AG10803 (cell line): ENCODE results near the gene GIT1.

ENCODE experiments used
- DNase-seq: peaks from one replicate; pipeline ENCODE4 v3.0.0; 2010; ENCODE audit warnings: low read depth
- H3K4me3 ChIP-seq: 2 replicates; pipeline ENCODE4 v1.5.1; 2011; ENCODE audit warnings: mild to moderate bottlenecking, low read length, control low read depth
- CTCF ChIP-seq: conservative IDR thresholded peaks from 2 replicates; pipeline ENCODE4 v1.5.1; 2011; ENCODE audit warnings: mild to moderate bottlenecking, low read length, control low read depth, inconsistent platforms

Gene GIT1

DNA sequence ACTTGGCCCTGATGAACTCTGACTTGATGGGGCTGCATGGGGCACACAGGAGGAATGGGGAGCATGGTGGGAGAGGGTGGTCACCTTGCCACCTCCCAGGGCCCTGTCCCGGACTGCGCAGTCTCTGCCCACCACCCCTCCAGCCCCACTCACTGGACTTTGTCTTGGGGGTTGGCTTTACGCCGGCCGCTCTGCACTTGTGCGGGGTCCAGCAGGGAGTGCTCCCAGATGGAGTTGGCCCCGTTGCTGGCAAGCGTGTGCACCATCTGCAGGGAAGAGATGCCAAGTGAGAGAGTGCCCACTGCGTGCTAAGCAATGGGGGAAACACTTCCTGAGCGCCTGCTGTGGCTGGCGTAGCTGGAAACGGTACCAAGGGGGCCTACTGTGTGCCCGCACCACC is 6.7 kb downstream of the GIT1 start:
- TF ChIP-seq CTCF, result no peak
- no peak overlapping the region for H3K4me3 ChIP-seq
- DNase-seq, result no peak

DNA sequence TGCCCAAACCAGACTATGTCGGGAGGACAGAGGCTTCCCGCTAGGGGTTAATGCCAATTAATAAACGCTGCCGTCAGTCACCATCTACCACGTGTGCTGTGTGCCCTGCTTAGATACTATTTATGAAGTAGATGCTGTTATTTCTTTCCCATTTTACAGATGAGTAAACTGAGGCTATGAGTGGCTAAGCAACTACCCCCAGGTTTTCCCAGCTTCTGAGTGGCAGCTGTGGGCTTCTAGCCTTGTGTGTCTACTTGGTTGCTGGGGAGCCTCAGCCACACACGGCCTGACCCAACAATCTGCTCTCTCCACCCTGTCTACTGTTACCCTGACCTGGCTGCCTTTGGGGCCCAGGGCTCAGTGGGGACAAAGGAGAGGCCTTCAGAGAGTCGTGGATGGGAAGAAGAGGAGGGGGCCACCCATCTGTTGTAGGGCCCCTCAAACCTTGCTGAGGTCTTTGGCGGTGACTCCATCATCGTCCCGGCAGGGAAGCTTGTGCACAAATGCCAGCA is 7.1 kb downstream of the GIT1 start:
- no peak for TF ChIP-seq CTCF
- DNase-seq, result no peak

GRCh38 chr17:29581583-29582253 is 7.7 kb downstream of the GIT1 start:
- no peak for DNase-seq
- TF ChIP-seq CTCF, result no peak
- no peak overlapping the region for H3K4me3 ChIP-seq

More for the DNA sequence above, 7.1 kb downstream of the GIT1 start:
- no peak overlapping the region for H3K4me3 ChIP-seq

GRCh38 chr17:29579866-29580771 is 9.3 kb downstream of the GIT1 start:
- peak; percentile 85 for TF ChIP-seq CTCF
- no peak overlapping the region for H3K4me3 ChIP-seq
- DNase-seq, result peak; percentile 75

GRCh38 chr17:29578626-29579485 is 10.6 kb downstream of the GIT1 start:
- no peak for DNase-seq
- TF ChIP-seq CTCF, result no peak
- H3K4me3 ChIP-seq, result no peak overlapping the region

DNA sequence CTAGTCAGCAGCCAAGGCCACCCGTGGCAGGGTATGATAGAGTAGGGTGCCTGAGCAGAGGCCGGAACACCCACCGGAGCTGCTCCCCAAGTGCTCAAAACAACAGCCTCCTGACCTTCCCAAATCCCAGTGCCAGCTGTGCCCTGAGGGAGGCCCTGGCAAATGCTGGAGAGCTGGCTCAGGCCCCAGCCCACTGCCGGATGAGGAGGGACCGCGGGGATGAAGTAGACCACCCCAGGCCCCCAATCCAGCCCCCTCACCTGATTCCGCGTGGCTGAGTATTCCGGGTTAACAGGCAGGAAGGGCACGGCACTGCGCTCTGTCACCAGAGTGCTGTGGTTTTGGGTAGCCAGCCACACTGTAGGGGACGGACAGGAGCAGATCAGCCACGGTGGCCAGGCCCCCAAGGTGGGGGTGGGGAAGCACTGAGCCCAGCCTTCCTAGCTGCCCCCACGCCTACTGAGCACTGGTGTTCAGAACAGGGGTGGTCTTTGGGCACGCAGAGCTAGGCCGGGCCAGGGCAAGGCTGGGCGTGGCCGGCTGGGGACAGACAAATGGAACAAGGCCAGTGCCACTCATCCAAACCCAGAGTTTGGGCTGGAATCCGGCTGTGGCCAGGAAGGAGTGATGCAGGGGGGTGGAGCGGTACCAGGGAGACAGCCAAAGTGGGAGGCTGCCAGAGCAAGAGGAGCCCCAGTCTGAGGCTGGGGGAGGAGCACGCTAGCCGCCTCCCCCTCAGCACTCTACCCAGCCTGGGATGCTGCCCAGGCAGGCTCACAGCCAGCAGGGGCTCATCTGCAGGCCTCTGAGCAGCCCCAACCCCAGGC is 11.8 kb downstream of the GIT1 start:
- peak overlapping the region; percentile 22 for H3K4me3 ChIP-seq
- TF ChIP-seq CTCF, result no peak
- peak; percentile 68 for DNase-seq
